Activated CD8-positive, alpha-beta memory T cell treated with anti-CD3 and anti-CD28 coated beads for 1 hour (primary cell): ENCODE results near the gene RRN3.
A peak's percentile ranks its signal among the peaks of the same experiment; 100 is the strongest.
"Not testable (repeated sequence)": the region's sequence is repeated elsewhere in the genome, so short reads cannot be mapped to it uniquely, and the experiment has no call there.

ENCODE experiments used
- DNase-seq, 2 donors: peaks; one replicate each; pipeline ENCODE4 v3.0.0-alpha.2; 2020; ENCODE audit warnings: low read depth in 1 of 2; ENCODE audit errors: extremely low read depth in 1 of 2

RRN3 gene

DNA sequence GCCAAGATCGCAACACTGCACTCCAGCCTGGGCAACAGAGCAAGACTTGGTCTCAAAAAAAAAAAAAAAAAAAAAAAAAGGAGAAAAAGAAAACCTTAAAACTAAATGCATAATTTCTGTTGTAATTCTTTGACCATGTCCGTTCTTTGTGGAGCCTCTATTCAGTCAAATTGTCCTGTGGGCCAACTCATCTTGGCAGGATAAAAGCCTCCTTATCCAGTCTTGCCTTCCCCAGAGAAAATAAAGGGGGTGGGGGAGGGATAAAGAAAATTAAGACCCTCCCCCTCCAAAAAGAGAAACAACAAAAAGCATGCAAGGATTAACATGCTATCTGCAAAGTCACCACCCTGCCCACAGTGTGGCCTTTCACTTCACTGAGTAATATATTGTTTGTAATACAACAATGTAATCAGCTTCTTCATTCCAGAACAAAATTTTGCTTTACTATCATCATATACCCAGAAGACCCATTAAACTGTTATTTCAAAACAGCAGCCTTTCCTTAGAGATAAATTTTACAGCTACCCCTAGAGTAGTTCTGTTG lies 5.4 kb upstream of the RRN3 start:
- DNase-seq = not testable (repeated sequence)

GRCh38 chr16:15096583-15096972 lies 2.5 kb upstream of the RRN3 start:
- DNase-seq = not testable (repeated sequence)

DNA sequence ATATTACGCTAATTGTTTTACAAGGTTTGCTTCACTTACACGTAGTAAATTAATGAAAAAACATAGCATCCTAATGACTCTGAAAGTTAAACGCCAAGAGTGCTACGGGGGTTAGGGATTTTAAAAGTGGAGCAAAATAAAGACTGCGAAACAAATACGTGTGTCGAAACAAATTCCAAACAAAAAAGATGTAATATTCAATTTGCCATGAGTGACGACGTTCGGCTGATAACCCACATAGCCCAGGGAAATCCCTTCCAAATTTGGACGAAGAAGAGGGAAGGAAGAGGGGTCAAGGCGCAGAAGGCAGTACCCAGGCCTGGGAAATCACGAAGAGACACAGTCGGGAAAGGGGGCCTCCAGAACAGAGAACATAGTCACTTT lies 509 bp downstream of the RRN3 start:
- DNase-seq = not testable (repeated sequence)

GRCh38 chr16:15090663-15091269 lies 3.3 kb downstream of the RRN3 start:
- DNase-seq = not testable (repeated sequence)

GRCh38 chr16:15082788-15083187 lies 11.3 kb downstream of the RRN3 start:
- DNase-seq = not testable (repeated sequence)

DNA sequence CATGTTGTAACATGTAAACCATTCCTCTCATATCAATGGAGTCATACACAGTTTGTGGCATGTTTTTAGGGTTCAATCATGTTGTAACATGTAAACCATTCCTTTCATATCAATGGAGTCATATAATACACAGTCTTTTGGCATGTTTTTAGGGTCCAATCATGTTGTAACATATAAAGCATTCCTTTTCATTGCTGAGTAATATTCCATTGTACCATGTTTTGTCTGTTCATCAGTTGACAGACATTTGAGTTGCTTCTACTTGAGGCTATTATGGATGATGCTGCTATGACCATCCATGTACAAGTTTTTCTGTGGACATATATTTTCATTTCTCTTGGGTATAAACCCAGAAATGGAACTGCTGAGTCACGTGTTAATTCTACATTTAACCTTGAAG lies 13.2 kb downstream of the RRN3 start:
- DNase-seq = not testable (repeated sequence)

DNA sequence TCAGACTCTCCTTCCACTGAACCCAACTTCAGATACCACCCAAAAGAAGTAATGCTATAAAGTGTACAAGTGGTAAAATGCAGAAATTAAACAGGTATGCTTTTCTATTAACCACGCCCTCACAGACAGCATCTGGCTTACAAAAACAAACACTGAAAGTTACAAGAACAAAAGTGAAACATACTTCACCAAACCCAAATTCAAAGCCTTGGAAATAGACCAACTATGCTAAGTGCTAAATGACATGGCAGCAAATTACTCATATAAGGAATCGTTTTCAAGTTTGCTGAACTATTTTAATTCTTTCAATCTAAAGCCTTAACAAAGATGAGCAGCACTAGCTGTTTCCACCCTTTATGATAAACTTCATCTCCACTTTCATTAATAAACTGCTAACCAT lies 17.9 kb downstream of the RRN3 start:
- DNase-seq = not testable (repeated sequence)

GRCh38 chr16:15073101-15073500 lies 21.0 kb downstream of the RRN3 start:
- DNase-seq = no peak

GRCh38 chr16:15071916-15072769 lies 21.9 kb downstream of the RRN3 start:
- DNase-seq = not testable (repeated sequence)

- not testable (repeated sequence) for DNase-seq
Measured at GRCh38 chr16:15071013-15071412, 23.1 kb downstream of the RRN3 start.

- DNase-seq = not testable (repeated sequence)
Measured at GRCh38 chr16:15066690-15067089, 27.4 kb downstream of the RRN3 start.

DNA sequence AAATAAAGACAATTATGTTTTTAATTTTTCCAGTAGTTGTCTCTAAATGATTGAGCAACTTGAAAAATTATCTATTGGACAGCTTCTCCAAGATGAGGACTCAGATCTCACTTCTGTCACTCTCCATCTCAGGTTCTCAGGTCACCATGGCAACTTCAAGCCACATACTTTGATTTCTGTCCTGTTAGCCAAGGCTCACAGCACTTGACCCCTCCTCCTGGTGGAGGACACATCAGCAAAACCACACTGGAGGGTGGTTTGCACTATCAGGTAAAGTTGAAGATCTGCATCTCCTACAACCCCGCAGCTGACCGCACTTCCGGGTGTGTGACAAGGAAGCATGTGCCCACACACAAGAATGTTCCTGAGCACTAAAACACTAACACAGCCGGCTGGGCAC lies 28.1 kb downstream of the RRN3 start:
- DNase-seq = not testable (repeated sequence)

DNA sequence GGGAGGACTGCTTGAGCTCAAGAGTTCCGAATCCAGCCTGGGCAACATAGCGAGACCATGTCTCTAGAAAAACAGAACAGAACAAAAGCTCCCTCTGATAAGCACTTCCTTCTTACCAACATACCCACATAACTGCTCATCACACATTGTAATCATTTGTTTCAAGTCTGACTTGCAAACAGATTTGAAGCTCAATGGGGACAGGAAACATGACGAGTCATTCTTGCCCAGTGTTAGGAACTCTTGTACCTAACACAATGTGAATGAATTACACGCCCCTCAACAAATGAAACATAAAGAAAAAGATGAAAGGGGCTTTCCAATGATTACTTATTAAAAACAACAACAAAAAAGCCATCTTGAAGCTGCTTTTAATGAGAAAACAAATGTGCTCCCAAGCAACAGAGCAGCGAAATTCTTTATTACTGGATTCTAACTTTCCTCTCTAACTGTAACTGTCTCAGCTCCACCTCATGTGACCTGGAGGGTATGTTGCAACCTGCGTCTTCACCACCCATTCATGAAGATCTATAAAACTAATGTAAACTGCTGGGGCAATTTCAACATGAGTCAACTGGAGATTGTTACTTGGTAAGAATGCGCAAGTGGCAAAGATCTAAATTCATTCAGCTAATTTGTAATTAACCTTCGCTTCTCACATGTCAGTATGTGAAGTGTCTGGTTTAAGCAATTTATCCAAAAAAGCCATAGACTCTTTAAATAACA lies 31.8 kb downstream of the RRN3 start:
- not testable (repeated sequence) for DNase-seq

DNA sequence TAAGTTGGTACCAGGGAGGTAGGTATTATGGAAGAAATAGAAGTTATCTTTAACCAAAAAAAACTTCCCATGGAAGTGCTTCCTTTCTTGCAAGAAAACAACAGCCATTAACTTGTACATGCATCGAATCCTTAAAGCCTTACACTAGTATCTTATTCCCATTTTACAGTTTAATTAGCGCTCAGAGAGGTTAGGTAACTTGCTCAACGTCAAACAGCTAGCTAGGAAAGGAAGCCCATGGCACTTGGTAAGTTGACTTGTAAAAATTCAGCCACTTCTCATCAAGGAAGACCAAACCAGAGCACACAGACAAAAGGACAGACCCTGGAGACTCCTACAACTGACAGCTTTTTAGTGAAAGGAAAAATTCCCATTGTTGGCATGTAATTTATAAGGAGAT lies 34.7 kb downstream of the RRN3 start:
- DNase-seq = no peak

- no peak for DNase-seq
Measured at GRCh38 chr16:15057681-15058417, 36.2 kb downstream of the RRN3 start.

- peak; percentile 32 to 57 for DNase-seq
Measured at GRCh38 chr16:15055141-15056053, 38.7 kb downstream of the RRN3 start.

- no peak for DNase-seq
Measured at GRCh38 chr16:15054357-15055140, 39.5 kb downstream of the RRN3 start.

DNA sequence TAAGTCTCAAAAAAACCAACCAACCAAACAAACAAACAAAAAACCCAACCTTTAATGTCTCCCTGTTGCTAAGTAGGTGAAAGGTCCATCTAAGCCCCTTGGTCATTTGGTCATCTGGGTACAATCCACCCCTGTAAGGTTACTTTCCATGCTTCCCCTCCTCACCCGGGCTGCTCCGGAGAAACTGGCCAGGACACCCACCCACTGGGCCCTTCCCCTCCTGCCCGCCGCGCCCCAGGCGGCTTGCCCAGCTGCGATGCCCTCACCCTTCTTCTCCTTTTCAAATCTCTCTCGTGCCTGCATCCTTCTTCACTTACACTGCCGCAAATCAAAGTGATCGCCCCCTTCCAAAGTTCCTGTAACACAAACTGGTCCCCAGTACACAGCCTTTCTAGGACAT lies 40.2 kb downstream of the RRN3 start:
- DNase-seq = no peak
